Body of pancreas (tissue), 4 donors: ENCODE data around the gene SLC9C1. TPM values are rescaled to one million over a fixed set of nuclear protein-coding genes. Genes with fewer than 3 reads are reported as not detected.

Experiments used
- ATAC-seq: fragments of 150-250 bp; one replicate; pipeline ENCODE4 v1.9.1; 2016
- DNase-seq, 4 donors: peaks; one replicate each; pipeline ENCODE4 v3.0.0-alpha.2; 2019
- H3K27ac ChIP-seq, 4 donors: fragments of 200-600 bp; sonication (generic); 1 replicate in 3 of 4; 2 replicates in 1 of 4; pipeline versions ENCODE4 v1.5.1 to v1.6.1; 2016 to 2019; ENCODE audit warnings: mild to moderate bottlenecking in 1 of 4, mixed read lengths in 1 of 4, moderate library complexity in 1 of 4
- H3K27me3 ChIP-seq, 2 donors: fragments of 200-600 bp; sonication (generic); one replicate each; pipeline ENCODE4 v1.6.0; 2016; ENCODE audit warnings: mild to moderate bottlenecking in 1 of 2
- H3K36me3 ChIP-seq, 2 donors: fragments of 200-600 bp; sonication (generic); replicated peaks in 1 of 2; 2 replicates each; pipeline ENCODE4 v1.5.1; 2016; ENCODE audit warnings: low read depth in 2 of 2; ENCODE audit not compliant: insufficient read depth in 1 of 2
- H3K4me1 ChIP-seq: fragments of 200-600 bp; sonication (generic); one replicate; pipeline ENCODE4 v1.6.0; 2016
- H3K4me3 ChIP-seq, 2 donors: fragments of 200-600 bp; sonication (generic); 1 replicate in 1 of 2; 2 replicates in 1 of 2; pipeline ENCODE4 v1.5.1; 2016 to 2019
- H3K9me3 ChIP-seq, 3 donors: fragments of 200-600 bp; sonication (generic); 1 replicate in 2 of 3; 2 replicates in 1 of 3; pipeline ENCODE4 v1.5.1; 2016
- POLR2A ChIP-seq, 3 donors: fragments of 450-650 bp; IDR thresholded peaks; one replicate each; pipeline ENCODE4 v1.6.1; 2016; ENCODE audit warnings: antibody characterized with exemption in 3 of 3, mild to moderate bottlenecking in 2 of 3
- WGBS, 2 donors: methylation state at CpG; one replicate each; pipeline ENCODE4 v1.1.5; 2017; 5-methylcytosine and 5-hydroxymethylcytosine counted together
- intact Hi-C: fragments of 100-400 bp; cut with DNase I; formaldehyde crosslinking; loops from one replicate; pipeline ENCODE4 v1.15.1; 2023
- total RNA-seq, 2 donors: library from RNA; depleted of rRNA; stranded (reverse); fragments of >200 nt; gene quantifications; one replicate each; pipeline ENCODE4 v1.1.0, GENCODE V29; 2016
- TF ChIP-seq, protein P1 (sequence below), 7 experiments: fragments of 450-650 bp in 4 of 7; fragments of 200-600 bp in 3 of 7; sonication (generic) in 3 of 7; IDR thresholded peaks; one replicate each; pipeline ENCODE4 v1.5.1; 2016 to 2019; ENCODE audit warnings: antibody characterized with exemption in 7 of 7

SLC9C1 gene
- total RNA-seq, 2 donors from 2014 or later, result not detected

DNA sequence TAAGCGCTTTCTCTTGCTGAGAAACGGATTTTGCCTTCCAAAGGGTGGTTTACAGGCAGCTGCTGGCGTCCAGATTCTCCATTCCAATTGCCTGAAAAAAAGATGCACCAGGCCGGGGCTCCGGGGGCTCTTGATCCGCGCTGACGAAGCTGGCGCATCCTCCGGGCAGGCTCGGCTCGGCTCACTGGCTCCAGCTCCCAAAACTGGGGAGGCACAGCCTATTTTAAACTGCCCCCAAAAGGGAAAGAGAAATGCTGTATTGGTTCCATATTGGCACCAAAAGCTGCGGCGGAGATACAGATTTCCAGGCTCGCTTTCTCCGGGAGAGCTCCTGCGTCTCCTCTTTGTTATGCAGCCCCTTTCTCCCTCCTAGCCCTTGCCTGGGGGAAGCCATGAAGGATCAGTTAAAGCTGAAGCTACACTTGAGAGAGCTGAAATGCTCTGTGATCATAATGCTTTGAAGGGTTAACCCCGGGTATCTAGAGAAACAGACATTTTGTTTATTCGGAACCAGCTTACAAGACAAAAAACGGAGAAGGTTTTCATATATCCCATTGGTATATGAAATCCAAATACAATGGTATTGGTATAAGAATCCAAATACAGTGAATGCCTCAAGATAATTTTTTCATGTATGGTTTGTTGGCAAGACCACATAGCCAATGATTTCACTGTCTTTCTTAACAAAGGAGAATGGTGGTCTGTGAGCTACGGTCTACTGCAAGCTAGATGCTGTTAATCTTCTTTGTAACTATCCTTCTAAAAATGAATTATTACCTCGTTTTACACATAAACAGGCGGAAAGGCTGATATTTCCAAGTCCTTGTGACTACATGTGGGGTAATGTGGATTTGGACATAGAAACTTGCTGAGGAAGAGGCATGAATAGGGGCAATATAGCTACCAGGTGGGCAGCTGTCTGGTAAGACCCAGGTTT, 39.6 kb upstream of the SLC9C1 start:
- Histone ChIP-seq H3K4me3 (no peak overlapping the region), H3K27ac (peak overlapping the region in 3 of 4 donors; percentile 8 to 44 (median 19)), H3K27me3 (peaks cover 0 to 5% of the 10 kb centered on the region in 2 donors), H3K9me3 (no peaks in the 10 kb centered on the region), H3K4me1 (peaks cover 5% of the 10 kb centered on the region), H3K36me3 (no peaks in the 10 kb centered on the region)
- intact Hi-C loops, result no loop called here
- WGBS, 2 donors, result 21 to 35% methylated on average over 12 to 23 of the region's 23 CpGs
- no peak for ATAC-seq
- TF ChIP-seq, protein P1, sequence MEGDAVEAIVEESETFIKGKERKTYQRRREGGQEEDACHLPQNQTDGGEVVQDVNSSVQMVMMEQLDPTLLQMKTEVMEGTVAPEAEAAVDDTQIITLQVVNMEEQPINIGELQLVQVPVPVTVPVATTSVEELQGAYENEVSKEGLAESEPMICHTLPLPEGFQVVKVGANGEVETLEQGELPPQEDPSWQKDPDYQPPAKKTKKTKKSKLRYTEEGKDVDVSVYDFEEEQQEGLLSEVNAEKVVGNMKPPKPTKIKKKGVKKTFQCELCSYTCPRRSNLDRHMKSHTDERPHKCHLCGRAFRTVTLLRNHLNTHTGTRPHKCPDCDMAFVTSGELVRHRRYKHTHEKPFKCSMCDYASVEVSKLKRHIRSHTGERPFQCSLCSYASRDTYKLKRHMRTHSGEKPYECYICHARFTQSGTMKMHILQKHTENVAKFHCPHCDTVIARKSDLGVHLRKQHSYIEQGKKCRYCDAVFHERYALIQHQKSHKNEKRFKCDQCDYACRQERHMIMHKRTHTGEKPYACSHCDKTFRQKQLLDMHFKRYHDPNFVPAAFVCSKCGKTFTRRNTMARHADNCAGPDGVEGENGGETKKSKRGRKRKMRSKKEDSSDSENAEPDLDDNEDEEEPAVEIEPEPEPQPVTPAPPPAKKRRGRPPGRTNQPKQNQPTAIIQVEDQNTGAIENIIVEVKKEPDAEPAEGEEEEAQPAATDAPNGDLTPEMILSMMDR (IDR thresholded peaks at IDR 0.05), result no peak
- TF ChIP-seq POLR2A (IDR thresholded peaks at IDR 0.05), result no peak
- DNase-seq, result no peak

DNA sequence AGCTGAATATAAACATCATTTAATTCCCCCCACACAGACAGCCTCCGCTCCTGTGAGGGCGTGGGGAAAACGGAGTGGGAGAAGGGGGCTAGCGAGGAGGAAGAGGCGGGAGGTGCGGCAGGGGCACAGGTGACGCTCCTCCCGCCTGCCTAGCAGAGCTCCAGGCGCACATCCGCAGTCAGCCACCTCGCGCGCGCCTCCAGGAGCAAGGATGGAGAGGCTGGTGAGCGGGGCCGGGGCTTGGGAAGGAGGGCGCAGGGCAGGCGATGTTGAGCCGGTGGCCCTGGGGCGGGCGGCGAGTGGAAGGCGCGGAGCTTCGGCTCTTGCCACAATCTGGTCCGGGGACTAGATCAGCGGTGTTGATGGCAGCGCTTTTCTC, 39.0 kb upstream of the SLC9C1 start, which contains the start of gene CD200:
CD200 (plus strand) TSS at position 155 of the 379 bp plus-strand sequence; CDS start at position 212, 57 bp downstream.
- intact Hi-C loops, result no loop called here

DNA sequence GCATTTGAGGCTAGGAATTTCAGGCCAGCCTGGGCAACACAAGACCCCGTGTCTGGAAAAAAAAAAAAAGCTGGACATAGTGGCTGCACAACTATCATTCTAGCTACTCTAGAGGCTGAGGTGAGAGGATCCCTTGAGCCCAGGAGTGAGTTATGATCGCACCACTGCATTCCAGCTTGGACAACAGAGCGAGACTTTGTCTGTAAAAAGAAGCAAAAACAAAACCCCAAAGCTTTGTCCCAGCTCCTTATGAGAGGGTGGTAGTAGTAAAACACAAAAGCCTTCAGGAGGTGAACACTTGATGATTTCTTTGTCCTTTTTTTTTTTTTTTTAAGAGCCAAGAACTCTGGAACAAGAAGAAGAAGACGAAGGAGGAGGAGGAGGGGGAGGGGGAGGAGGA, 37.8 kb upstream of the SLC9C1 start:
- peaks cover 5% of the 10 kb centered on the region for H3K4me1 ChIP-seq
- H3K36me3 ChIP-seq, result no peaks in the 10 kb centered on the region
- intact Hi-C loops, result no loop called here
- H3K9me3 ChIP-seq, result no peaks in the 10 kb centered on the region
- peaks cover 0 to 5% of the 10 kb centered on the region in 2 donors for H3K27me3 ChIP-seq
- no peak overlapping the region for H3K27ac ChIP-seq
- WGBS, 2 donors, result 87 to 91% methylated on average over 4 of the region's 4 CpGs
- TF ChIP-seq, protein P1 (IDR thresholded peaks at IDR 0.05), result no peak
- TF ChIP-seq POLR2A (IDR thresholded peaks at IDR 0.05), result no peak
- ATAC-seq (no peak), DNase-seq (no peak)
- H3K4me3 ChIP-seq, result no peak overlapping the region

More for the DNA sequence above, 39.0 kb upstream of the SLC9C1 start, which contains the start of gene CD200:
- no peak for ATAC-seq
- 9 to 22% methylated on average over 27 to 28 of the region's 28 CpGs for WGBS, 2 donors
- Histone ChIP-seq H3K27me3 (peaks cover 0 to 5% of the 10 kb centered on the region in 2 donors), H3K4me1 (peaks cover 5% of the 10 kb centered on the region), H3K36me3 (no peaks in the 10 kb centered on the region), H3K4me3 (no peak within 1 kb of the TSS), H3K9me3 (no peaks in the 10 kb centered on the region), H3K27ac (peak within 1 kb of the TSS in 3 of 4 donors; percentile 8 to 44 (median 19))
- peak in 3 of 4 donors; percentile 30 to 48 (median 32) for DNase-seq
- TF ChIP-seq, protein P1 (IDR thresholded peaks at IDR 0.05), result no peak
- peak in 2 of 3 donors; percentile 24 to 41 for TF ChIP-seq POLR2A (IDR thresholded peaks at IDR 0.05)

- H3K36me3 ChIP-seq, result no peaks in the 10 kb centered on the region
- ATAC-seq (peak; percentile 66), DNase-seq (peak in 2 of 4 donors; percentile 15 to 39)
- WGBS, 2 donors, result 14 to 19% methylated on average over 2 of the region's 2 CpGs
- H3K4me3 ChIP-seq, result no peak overlapping the region
- intact Hi-C loops, result no loop called here
- H3K27ac ChIP-seq, result no peak overlapping the region
- no peaks in the 10 kb centered on the region for H3K4me1 ChIP-seq
- no peaks in the 10 kb centered on the region for H3K27me3 ChIP-seq
- no peaks in the 10 kb centered on the region for H3K9me3 ChIP-seq
- no peak for TF ChIP-seq POLR2A (IDR thresholded peaks at IDR 0.05)
- TF ChIP-seq, protein P1 (IDR thresholded peaks at IDR 0.05), result peak in 5 of 7 experiments; percentile 30 to 63 (median 54)
Observed at GRCh38 chr3:112327371-112327951, 33.4 kb upstream of the SLC9C1 start.
